ENCODE results near the gene PIP4P1. TPM values are rescaled to one million over a fixed set of nuclear protein-coding genes. Genes with fewer than 3 reads are reported as not detected.

Gene PIP4P1
- total and polyA plus RNA-seq, 2 of the 8 experiments (the other 6 are each of a cell fraction or from before 2014, with no cell fraction given): 29.5 to 60.0 TPM

DNA sequence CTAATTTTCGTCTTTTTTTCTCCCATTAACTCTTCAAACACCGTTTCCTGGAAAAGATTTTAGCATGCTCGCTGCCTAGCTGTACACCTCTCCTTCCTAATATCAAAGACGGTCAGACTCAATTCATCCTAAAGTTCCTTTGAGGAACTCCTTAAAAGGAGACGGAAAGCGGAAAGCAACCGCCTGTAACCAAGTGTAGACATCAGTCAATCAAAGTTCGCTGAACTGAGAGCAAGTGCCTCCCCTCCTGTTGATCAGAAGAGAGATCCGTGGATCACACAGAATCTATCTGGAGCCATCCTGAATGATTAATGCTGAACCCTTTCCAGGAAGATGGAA lies 47.5 kb downstream of the PIP4P1 start:
- Histone ChIP-seq H2AK5ac (ENCODE audit: low read depth, low read length) (no peak overlapping the region), H2BK15ac (ENCODE audit: low read length) (0 out of 2 replicates have a peak overlapping the region, but pooled peaks have one; percentile 5), H3K4me3 (ENCODE audit: extremely low read depth in 1 of 4, insufficient read depth in 2 of 4, low read depth in 3 of 4, low read length in 4 of 4) (peak overlapping the region; percentile 91 to 97 (median 92)), H2BK5ac (ENCODE audit: low read depth, low read length) (no peak overlapping the region), H3K14ac (ENCODE audit: insufficient read length) (no peak overlapping the region), H4K91ac (replicated peaks; ENCODE audit: insufficient read length, low read length) (no peak overlapping the region), H2BK120ac (replicated peaks; ENCODE audit: low read depth, low read length) (no peak overlapping the region), H3K79me1 (ENCODE audit: low read depth, low read length) (0 out of 2 replicates have a peak, but pooled peaks cover 3% of the 10 kb centered on the region), H4K20me1 (replicated peaks in 1 of 2; ENCODE audit: control insufficient read depth in 1 of 2, insufficient read depth in 2 of 2, low read length in 2 of 2) (no peaks in the 10 kb centered on the region), H2AFZ (ENCODE audit: low read length) (peak overlapping the region; percentile 37), H2BK20ac (ENCODE audit: low read length) (no peak overlapping the region), H3K18ac (ENCODE audit: extremely low read depth, low read length) (no peak overlapping the region), H3K4me2 (ENCODE audit: insufficient read depth in 1 of 2, low read depth in 2 of 2, low read length in 2 of 2) (peak overlapping the region; percentile 68 to 81), H3K9me3 (ENCODE audit: insufficient read depth in 2 of 2, low read depth in 1 of 2, low read length in 1 of 2) (no peaks in the 10 kb centered on the region), H3K27me3 (replicated peaks in 1 of 4; ENCODE audit: control insufficient read depth in 3 of 4, extremely low read depth in 1 of 4, insufficient read depth in 3 of 4, low read length in 3 of 4) (no peaks in the 10 kb centered on the region), H3K23me2 (ENCODE audit: low read depth, low read length) (peaks cover 7% of the 10 kb centered on the region), H3K56ac (replicated peaks; ENCODE audit: insufficient read length, low read depth, low read length) (peak overlapping the region; percentile 60), H3K4ac (replicated peaks; ENCODE audit: insufficient read length, low read depth, low read length) (no peak overlapping the region), H3K36me3 (ENCODE audit: control insufficient read depth in 2 of 4, insufficient read depth in 4 of 4, low read length in 3 of 4) (no peaks in the 10 kb centered on the region), H4K8ac (ENCODE audit: extremely low read depth, insufficient read depth, low read length) (no peak overlapping the region), H3K23ac (ENCODE audit: insufficient read length) (no peak overlapping the region), H4K5ac (ENCODE audit: insufficient read length, low read depth, low read length) (no peak overlapping the region), H2BK12ac (ENCODE audit: low read depth, low read length) (no peak overlapping the region), H3K27ac (ENCODE audit: low read depth, low read length) (no peak overlapping the region), H3K4me1 (replicated peaks in 1 of 4; ENCODE audit: control insufficient read depth in 3 of 4, insufficient read depth in 4 of 4, low read length in 3 of 4) (peaks cover 0 to 5% (median 3%) of the 10 kb centered on the region in 4 experiments; a peak in 3 of 7 replicates), H3K79me2 (ENCODE audit: control insufficient read depth in 1 of 2, insufficient read depth in 2 of 2, low read length in 2 of 2) (no peaks in the 10 kb centered on the region; a peak in 1 of 4 replicates), H3K9ac (replicated peaks in 1 of 4; ENCODE audit: extremely low read depth in 1 of 4, low read depth in 3 of 4, low read length in 3 of 4) (peak overlapping the region in 2 of 4 experiments; percentile 38 to 63; a peak in 5 of 7 replicates)
- ChIA-PET POLR2A (ENCODE audit: partially characterized antibody) (interaction anchor here (0.7 to 3.4 kb wide), 13 partner anchors 9 to 198 kb away, joined by 3 to 23 read pairs (median 3); partner anchors contain the start of genes APEX1, OSGEP and PARP2), CTCF (ENCODE audit: partially characterized antibody) (interaction anchor here (0.9 to 3.7 kb wide), 6 partner anchors 11 to 195 kb away, joined by 3 to 35 read pairs (median 6); partner anchors contain the start of genes APEX1 and OSGEP)
- no peak for DNase-seq (ENCODE audit: low read depth in 1 of 2, low spot score in 2 of 2)
- WGBS, 2 experiments (ENCODE audit: extremely low coverage in 1 of 2, insufficient coverage in 1 of 2, insufficient read length in 1 of 2, insufficient replicate concordance in 2 of 2, low coverage in 1 of 2, low lambda C conversion rate in 2 of 2, missing lambda C conversion rate in 1 of 2): 5% methylated on average over 9 of the region's 9 CpGs; no CpG with 5 or more reads in 1 of the 2 experiments
- no peak for FAIRE-seq
- TF ChIP-seq TEAD4 (IDR thresholded peaks at IDR 0.05; ENCODE audit: low read depth, low read length) (no peak), ASH2L (IDR thresholded peaks at IDR 0.05; ENCODE audit: low read length) (no peak), RXRA (IDR thresholded peaks at IDR 0.05; ENCODE audit: insufficient read depth, low read depth, low read length) (no peak), BACH1 (IDR thresholded peaks at IDR 0.05; ENCODE audit: low read length) (no peak), NANOG (IDR thresholded peaks at IDR 0.05; ENCODE audit: insufficient read depth, low read depth, low read length, poor library complexity, severe bottlenecking) (no peak), NRF1 (IDR thresholded peaks at IDR 0.05; ENCODE audit: low read depth, low read length) (no peak), CHD2 (IDR thresholded peaks at IDR 0.05; ENCODE audit: low read length) (no peak), CREB1 (IDR thresholded peaks at IDR 0.05) (no peak), SRF (IDR thresholded peaks at IDR 0.05; ENCODE audit: low read depth, low read length) (no peak), EGR1 (IDR thresholded peaks at IDR 0.05; ENCODE audit: borderline replicate concordance, low read depth, low read length) (no peak), RBBP5 (IDR thresholded peaks at IDR 0.05; ENCODE audit: borderline replicate concordance, low read depth, low read length) (no peak), ZNF274 (IDR thresholded peaks at IDR 0.05; ENCODE audit: borderline replicate concordance, extremely low read depth, low read length) (no peak)
- TF ChIP-seq, protein P1, sequence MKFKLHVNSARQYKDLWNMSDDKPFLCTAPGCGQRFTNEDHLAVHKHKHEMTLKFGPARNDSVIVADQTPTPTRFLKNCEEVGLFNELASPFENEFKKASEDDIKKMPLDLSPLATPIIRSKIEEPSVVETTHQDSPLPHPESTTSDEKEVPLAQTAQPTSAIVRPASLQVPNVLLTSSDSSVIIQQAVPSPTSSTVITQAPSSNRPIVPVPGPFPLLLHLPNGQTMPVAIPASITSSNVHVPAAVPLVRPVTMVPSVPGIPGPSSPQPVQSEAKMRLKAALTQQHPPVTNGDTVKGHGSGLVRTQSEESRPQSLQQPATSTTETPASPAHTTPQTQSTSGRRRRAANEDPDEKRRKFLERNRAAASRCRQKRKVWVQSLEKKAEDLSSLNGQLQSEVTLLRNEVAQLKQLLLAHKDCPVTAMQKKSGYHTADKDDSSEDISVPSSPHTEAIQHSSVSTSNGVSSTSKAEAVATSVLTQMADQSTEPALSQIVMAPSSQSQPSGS (IDR thresholded peaks at IDR 0.05; ENCODE audit: low read length): no peak
